GM12878 (cell line): ENCODE results near the gene NDUFS6. TPM values are rescaled to one million over a fixed set of nuclear protein-coding genes. Genes with fewer than 3 reads are reported as not detected.

ENCODE experiments used
- ATAC-seq: fragments of 200-7000 bp; cut with Tn5 transposase; 3 replicates; pipeline ENCODE4 v1.9.1; 2020; ENCODE audit warnings: mild to moderate bottlenecking, moderate library complexity
- BruUV-seq: library from RNA; stranded (reverse); fragments of 400-500 nt; replicated peaks from 2 replicates; lab custom pipeline; 2021; lab: Mats Ljungman, UMichigan
- CTCF ChIA-PET: fragments of 300-600 bp; sonication (Branson Sonifier 250); formaldehyde crosslinking; extraction: SDS; loops from one replicate; lab custom pipeline; 2021; ENCODE audit warnings: inconsistent platforms; lab: Yijun Ruan, JAX
- POLR2A ChIA-PET: fragments of 350-600 bp; formaldehyde crosslinking; extraction: SDS; loops from one replicate; lab custom pipeline; 2021; ENCODE audit warnings: inconsistent platforms; lab: Charles Lee
- RAD21 ChIA-PET: fragments of 300-600 bp; sonication (Branson Sonifier 250); formaldehyde crosslinking; loops from one replicate; lab custom pipeline; 2023; ENCODE audit warnings: antibody characterized with exemption; ENCODE audit not compliant: unreplicated experiment; lab: Charles Lee
- SMC1A ChIA-PET: fragments of 300-600 bp; sonication (Branson Sonifier 250); formaldehyde crosslinking; loops from one replicate; lab custom pipeline; 2023; ENCODE audit not compliant: unreplicated experiment, uncharacterized antibody; lab: Charles Lee
- DNase-seq: peaks from one replicate; pipeline ENCODE4 v3.0.0-alpha.2; 2011; ENCODE audit warnings: low read depth, low spot score
- FAIRE-seq: peaks from 3 replicates; lab custom pipeline; 2011; peaks lifted over from hg19 to GRCh38; lab: Jason Lieb, UNC
- H2AFZ ChIP-seq: 2 replicates; pipeline ENCODE4 v1.6.0; 2011; ENCODE audit warnings: low read depth, low read length, control low read depth; ENCODE audit not compliant: control insufficient read depth
- H3K27ac ChIP-seq: 2 replicates; pipeline ENCODE4 v1.5.1; 2011; ENCODE audit warnings: control low read depth; ENCODE audit not compliant: control insufficient read depth, insufficient read depth
- H3K27me3 ChIP-seq, 2 experiments: replicated peaks in 1 of 2; 2 replicates each; pipeline versions ENCODE4 v1.6.0 to v1.6.1; 2011; ENCODE audit warnings: low read length in 1 of 2; ENCODE audit not compliant: control insufficient read depth in 2 of 2, insufficient read depth in 2 of 2
- H3K36me3 ChIP-seq, 2 experiments: 2 replicates each; pipeline ENCODE4 v1.5.1; 2011; ENCODE audit warnings: low read length in 1 of 2; ENCODE audit not compliant: control insufficient read depth in 2 of 2, insufficient read depth in 2 of 2
- H3K4me1 ChIP-seq: 2 replicates; pipeline ENCODE4 v1.6.1; 2011; ENCODE audit warnings: mild to moderate bottlenecking, low read length, moderate library complexity, mixed read lengths; ENCODE audit not compliant: control insufficient read depth, insufficient read depth
- H3K4me2 ChIP-seq: 2 replicates; pipeline ENCODE4 v1.6.0; 2011; ENCODE audit warnings: control low read depth; ENCODE audit not compliant: control insufficient read depth, insufficient read depth
- H3K4me3 ChIP-seq: fragments of 200-600 bp; sonication (generic); 2 replicates; pipeline ENCODE4 v1.5.1; 2016
- H3K79me2 ChIP-seq: 2 replicates; pipeline ENCODE4 v1.6.0; 2011; ENCODE audit warnings: low read length; ENCODE audit not compliant: control insufficient read depth, insufficient read depth
- H3K9ac ChIP-seq: 2 replicates; pipeline ENCODE4 v1.8.0; 2011; ENCODE audit warnings: low read length, control low read depth, mixed read lengths; ENCODE audit not compliant: control insufficient read depth, insufficient read depth
- H3K9me3 ChIP-seq: replicated peaks from 3 replicates; pipeline ENCODE4 v1.5.1; 2011; ENCODE audit warnings: mild to moderate bottlenecking, low read length; ENCODE audit not compliant: control insufficient read depth, insufficient read depth
- H4K20me1 ChIP-seq: 2 replicates; pipeline ENCODE4 v1.6.0; 2011; ENCODE audit not compliant: control insufficient read depth, insufficient read depth
- CBX3 ChIP-seq: fragments of 200-600 bp; sonication (generic); IDR thresholded peaks from 2 replicates; pipeline ENCODE4 v1.6.1; 2016; ENCODE audit warnings: low read depth, borderline replicate concordance
- CHD4 ChIP-seq: fragments of 200-600 bp; sonication (generic); IDR thresholded peaks from 2 replicates; pipeline ENCODE4 v1.6.1; 2016; ENCODE audit warnings: mild to moderate bottlenecking
- HCFC1 ChIP-seq: fragments of 150-350 bp; IDR thresholded peaks from 2 replicates; pipeline ENCODE4 v1.6.1; 2014; ENCODE audit warnings: low read length
- MTA2 ChIP-seq: fragments of 450-650 bp; IDR thresholded peaks from 2 replicates; pipeline ENCODE4 v1.6.1; 2016; ENCODE audit warnings: low read depth, mild to moderate bottlenecking, moderate library complexity
- RELA ChIP-seq: fragments of 450-650 bp; IDR thresholded peaks from 2 replicates; pipeline ENCODE4 v1.8.0; 2014; ENCODE audit warnings: borderline replicate concordance; ENCODE audit not compliant: partially characterized antibody
- ZBTB33 ChIP-seq: fragments of 450-650 bp; IDR thresholded peaks from 2 replicates; pipeline ENCODE4 v1.6.1; 2017; ENCODE audit warnings: mild to moderate bottlenecking
- WGBS: methylation state at CpG from one replicate; pipeline ENCODE4 v1.1.6; 2016; ENCODE audit warnings: low lambda C conversion rate; ENCODE audit not compliant: insufficient replicate concordance, insufficient coverage; ENCODE audit errors: missing lambda C conversion rate; 5-methylcytosine and 5-hydroxymethylcytosine counted together
- in situ Hi-C: fragments of 300-500 bp; cut with MboI; formaldehyde crosslinking; loops from 9 replicates; pipeline ENCODE4 v1.14.3; 2018; ENCODE audit warnings: mixed read lengths
- intact Hi-C: fragments of 100-400 bp; cut with micrococcal nuclease; formaldehyde crosslinking; loops from one replicate; pipeline ENCODE4 v1.14.2; 2022; ENCODE audit not compliant: unreplicated experiment
- polyA plus RNA-seq, 11 experiments: library from polyadenylated mRNA; depleted of rRNA in 4 of 11; unstranded in 6 of 11; stranded (reverse) in 5 of 11; fragments of >200 nt; fragmentation: Nextera tagmentation in 4 of 11; fragmentation: Illumina TruSeq in 1 of 11; extraction: Ambion mirVana in 4 of 11; extraction: Trizol in 1 of 11; gene quantifications; 1 replicate in 1 of 11; 2 replicates in 10 of 11; pipeline versions ENCODE4 v1.2.1 to v1.2.3, GENCODE V29; 2011 to 2016; ENCODE audit warnings: inconsistent platforms in 2 of 11, missing spikeins in 2 of 11, low read depth in 1 of 11
- total RNA-seq, 4 experiments: library from RNA; depleted of rRNA in 3 of 4; stranded (reverse); fragments of >200 nt in 3 of 4; fragmentation: Illumina TruSeq in 1 of 4; extraction: Trizol in 1 of 4; gene quantifications; 2 replicates each; pipeline versions ENCODE4 v1.2.1 to v1.2.3, GENCODE V29; 2013 to 2021

NDUFS6 gene
- total and polyA plus RNA-seq, 10 of the 15 experiments (the other 5 are each of a cell fraction or from before 2014, with no cell fraction given), result 20.7 to 213 (median 58.3) TPM

GRCh38 chr5:1808439-1808838 lies 7.2 kb downstream of the NDUFS6 start:
- WGBS, result 61% methylated on average over 3 of the region's 3 CpGs
- peaks cover 6% of the 10 kb centered on the region for H3K79me2 ChIP-seq
- in situ Hi-C loops, result no loop called here
- RAD21 ChIA-PET, result no interaction called here
- H3K27me3 ChIP-seq, result no peaks in the 10 kb centered on the region
- H3K9ac ChIP-seq, result no peak overlapping the region
- BruUV-seq, result no TSS peak
- POLR2A ChIA-PET, result interaction anchor here (0.6 kb wide), 1 partner anchor 17 kb away, joined by 7 read pairs; no protein-coding TSS in a partner anchor
- no peak overlapping the region for H3K4me3 ChIP-seq
- peaks cover 20 to 33% of the 10 kb centered on the region in 2 experiments for H3K36me3 ChIP-seq
- intact Hi-C loops, result loop anchor here (10.0 kb wide), 1 partner anchor 74 kb away; no protein-coding TSS in a partner anchor
- H3K27ac ChIP-seq, result no peak overlapping the region
- TF ChIP-seq HCFC1 (no peak), ZBTB33 (no peak), MTA2 (no peak), CBX3 (no peak), CHD4 (no peak), RELA (no peak)
- H4K20me1 ChIP-seq, result no peaks in the 10 kb centered on the region; the same call in 1 of the 2 replicates
- H2AFZ ChIP-seq, result no peak overlapping the region
- no peaks in the 10 kb centered on the region for H3K4me1 ChIP-seq
- ATAC-seq (no peak), DNase-seq (no peak), FAIRE-seq (no peak)
- CTCF ChIA-PET, result interaction anchor here (0.7 to 1.4 kb wide), 3 partner anchors 13 to 45 kb away, joined by 3 to 4 read pairs (median 3); no protein-coding TSS in a partner anchor
- SMC1A ChIA-PET, result no interaction called here
- no peak overlapping the region for H3K4me2 ChIP-seq
- H3K9me3 ChIP-seq, result no peaks in the 10 kb centered on the region
